MM.1S (cell line): Measurements from ENCODE around the gene STARD10.

Source experiments
- CTCF ChIP-seq: fragments of 300-600 bp; sonication (generic); IDR thresholded peaks from 2 replicates; pipeline ENCODE4 v1.5.1; 2016; ENCODE audit warnings: antibody characterized with exemption, low read length, mixed read lengths
- EZH2phosphoT487 ChIP-seq: fragments of 300-600 bp; sonication (generic); IDR thresholded peaks from 2 replicates; pipeline ENCODE4 v1.6.1; 2018; ENCODE audit warnings: antibody characterized with exemption, low read length

- TF ChIP-seq EZH2phosphoT487 (no peak), CTCF (no peak)
Observed at GRCh38 chr11:72836111-72836510, 42.3 kb upstream of the STARD10 start.
